Measurements from ENCODE around the gene KCNC3.

Gene KCNC3

GRCh38 chr19:50301607-50301971 lies 27.6 kb downstream of the KCNC3 start:
- DNase-seq, result no peak
- in situ Hi-C loops (cut with HindIII; ENCODE audit: low pct_ligation_motif_present, low sequenced_read_pairs), result no loop called here
- Histone ChIP-seq H3K27ac (no peak overlapping the region), H3K36me3 (replicated peaks) (no peaks in the 10 kb centered on the region), H3K4me3 (ENCODE audit: low read depth, low read length) (no peak overlapping the region), H3K27me3 (replicated peaks) (no peaks in the 10 kb centered on the region)
- TF ChIP-seq CTCF (IDR thresholded peaks at IDR 0.05; ENCODE audit: low read depth, low read length, missing control alignments), result no peak

- Histone ChIP-seq H3K27me3 (replicated peaks) (no peaks in the 10 kb centered on the region), H3K4me3 (ENCODE audit: low read depth, low read length) (no peak overlapping the region), H3K27ac (peak overlapping the region; percentile 7), H3K36me3 (replicated peaks) (no peaks in the 10 kb centered on the region)
- in situ Hi-C loops (cut with HindIII; ENCODE audit: low pct_ligation_motif_present, low sequenced_read_pairs), result no loop called here
- TF ChIP-seq CTCF (IDR thresholded peaks at IDR 0.05; ENCODE audit: low read depth, low read length, missing control alignments), result no peak
- peak; percentile 76 for DNase-seq
Observed at GRCh38 chr19:50300814-50301606, 28.2 kb downstream of the KCNC3 start.

- Histone ChIP-seq H3K27me3 (replicated peaks) (no peaks in the 10 kb centered on the region), H3K36me3 (replicated peaks) (no peaks in the 10 kb centered on the region), H3K4me3 (ENCODE audit: low read depth, low read length) (no peak overlapping the region), H3K27ac (no peak overlapping the region)
- no peak for TF ChIP-seq CTCF (IDR thresholded peaks at IDR 0.05; ENCODE audit: low read depth, low read length, missing control alignments)
- in situ Hi-C loops (cut with HindIII; ENCODE audit: low pct_ligation_motif_present, low sequenced_read_pairs), result no loop called here
- DNase-seq, result peak; percentile 12
Observed at GRCh38 chr19:50300051-50300450, 29.1 kb downstream of the KCNC3 start.

- Histone ChIP-seq H3K27ac (no peak overlapping the region), H3K36me3 (replicated peaks) (no peaks in the 10 kb centered on the region), H3K4me3 (ENCODE audit: low read depth, low read length) (no peak overlapping the region), H3K27me3 (replicated peaks) (no peaks in the 10 kb centered on the region)
- in situ Hi-C loops (cut with HindIII; ENCODE audit: low pct_ligation_motif_present, low sequenced_read_pairs), result no loop called here
- DNase-seq, result no peak
- no peak for TF ChIP-seq CTCF (IDR thresholded peaks at IDR 0.05; ENCODE audit: low read depth, low read length, missing control alignments)
Observed at GRCh38 chr19:50293263-50294004, 35.7 kb downstream of the KCNC3 start.

- DNase-seq, result no peak
- TF ChIP-seq CTCF (IDR thresholded peaks at IDR 0.05; ENCODE audit: low read depth, low read length, missing control alignments), result no peak
- Histone ChIP-seq H3K36me3 (replicated peaks) (no peaks in the 10 kb centered on the region), H3K4me3 (ENCODE audit: low read depth, low read length) (no peak overlapping the region), H3K27me3 (replicated peaks) (no peaks in the 10 kb centered on the region), H3K27ac (no peak overlapping the region)
- in situ Hi-C loops (cut with HindIII; ENCODE audit: low pct_ligation_motif_present, low sequenced_read_pairs), result no loop called here
Observed at GRCh38 chr19:50292216-50292827, 36.9 kb downstream of the KCNC3 start.
